Spinal cord (tissue), 10 donors: ENCODE results near the gene ADARB2. TPM values are rescaled to one million over a fixed set of nuclear protein-coding genes. Genes with fewer than 3 reads are reported as not detected.
"Not testable (repeated sequence)": the region's sequence is repeated elsewhere in the genome, so short reads cannot be mapped to it uniquely, and the experiment has no call there.

Experiments
- DNase-seq, 6 donors: peaks; one replicate each; pipeline versions ENCODE4 v3.0.0 to v3.0.0-alpha.2; 2013 to 2015; ENCODE audit warnings: low spot score in 6 of 6, low read depth in 4 of 6
- H3K27ac ChIP-seq: one replicate; pipeline ENCODE4 v1.5.1; 2013; ENCODE audit warnings: low read depth, low read length, control low read depth
- H3K27me3 ChIP-seq: one replicate; pipeline ENCODE4 v1.6.1; 2013; ENCODE audit warnings: low read length; ENCODE audit not compliant: control insufficient read depth, insufficient read depth
- H3K36me3 ChIP-seq: one replicate; pipeline ENCODE4 v1.6.1; 2013; ENCODE audit warnings: low read length; ENCODE audit not compliant: control insufficient read depth, insufficient read depth
- H3K4me1 ChIP-seq: one replicate; pipeline ENCODE4 v1.6.1; 2013; ENCODE audit warnings: low read length; ENCODE audit not compliant: control insufficient read depth, insufficient read depth
- H3K4me3 ChIP-seq: one replicate; pipeline ENCODE4 v1.5.1; 2013; ENCODE audit warnings: low read depth, low read length, control low read depth
- H3K9me3 ChIP-seq: one replicate; pipeline ENCODE4 v1.6.1; 2013; ENCODE audit warnings: low read length; ENCODE audit not compliant: control insufficient read depth, insufficient read depth
- WGBS: methylation state at CpG from one replicate; pipeline ENCODE4 v1.1.5; 2013; ENCODE audit warnings: missing lambda C conversion rate; ENCODE audit not compliant: insufficient coverage; 5-methylcytosine and 5-hydroxymethylcytosine counted together
- polyA plus RNA-seq, 2 donors: library from polyadenylated mRNA; unstranded; fragments of 120-200 nt; gene quantifications; one replicate each; pipeline ENCODE4 v1.2.1, GENCODE V29; 2013; ENCODE audit not compliant: insufficient read length in 2 of 2
- total RNA-seq, 2 donors: library from RNA; depleted of rRNA in 1 of 2; stranded (reverse); fragments of 120-200 nt in 1 of 2; fragments of >200 nt in 1 of 2; gene quantifications; one replicate each; pipeline versions ENCODE4 v1.2.3 to v1.2.4, GENCODE V29; 2013 to 2014
- donor health status: healthy.

Gene ADARB2
- total and polyA plus RNA-seq, 4 donors: 4.1 to 11.2 (median 8.3) TPM

DNA sequence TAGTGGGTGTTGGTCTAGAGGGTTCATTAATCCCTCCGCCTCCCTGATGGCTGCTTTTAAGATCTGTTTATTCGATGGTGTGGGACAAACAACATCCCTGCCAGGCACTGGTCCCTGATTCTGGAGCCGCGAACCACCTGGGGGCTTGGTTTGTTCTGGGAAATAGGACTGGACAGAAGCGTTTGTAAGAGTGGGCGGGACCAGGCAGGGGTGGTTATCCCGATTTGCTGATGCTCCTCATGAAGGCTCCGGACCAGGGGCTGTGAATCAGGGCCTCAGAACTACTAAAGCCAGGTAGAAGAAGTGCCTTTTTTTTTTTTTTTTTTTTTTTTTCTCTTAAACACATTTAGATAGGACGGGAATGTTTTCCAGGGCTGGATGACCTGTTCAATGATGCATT is 407.7 kb downstream of the ADARB2 start:
- WGBS: 86% methylated on average over 5 of the region's 9 CpGs
- no peak overlapping the region for H3K27ac ChIP-seq
- H3K27me3 ChIP-seq: no peaks in the 10 kb centered on the region
- DNase-seq: no peak
- no peak overlapping the region for H3K4me3 ChIP-seq
- no peaks in the 10 kb centered on the region for H3K9me3 ChIP-seq
- no peaks in the 10 kb centered on the region for H3K4me1 ChIP-seq
- no peaks in the 10 kb centered on the region for H3K36me3 ChIP-seq

DNA sequence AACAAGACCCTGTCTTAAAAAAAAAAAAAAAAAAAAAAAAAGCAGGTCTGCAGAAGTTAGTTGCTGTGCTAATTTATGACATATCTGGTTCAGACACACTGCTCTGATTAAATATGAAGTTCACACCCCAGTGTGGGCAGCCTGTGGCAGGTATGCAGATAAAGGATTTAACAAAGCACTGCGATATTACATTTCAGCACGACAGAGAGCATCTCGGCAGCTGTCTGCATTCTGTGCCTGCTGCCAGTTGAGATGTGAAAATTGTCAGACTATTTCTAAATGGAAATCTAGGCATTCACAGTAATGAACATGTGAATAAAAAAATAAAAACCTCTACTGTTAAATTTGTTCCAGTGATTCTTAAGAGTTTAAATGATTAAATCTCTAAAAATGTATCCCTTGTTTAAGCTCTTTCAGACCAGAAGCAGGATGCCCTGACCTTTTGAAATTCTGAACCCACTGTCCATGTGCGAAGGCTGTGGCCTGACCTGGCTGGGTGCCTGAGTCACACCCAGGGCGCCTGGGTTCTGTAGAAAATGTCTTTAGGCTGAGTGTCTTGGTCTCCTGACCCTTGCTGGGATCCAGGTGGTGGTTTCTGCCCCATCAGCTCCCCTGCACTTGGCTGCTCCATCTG is 408.2 kb downstream of the ADARB2 start:
- Histone ChIP-seq H3K27ac (no peak overlapping the region), H3K4me1 (no peaks in the 10 kb centered on the region), H3K36me3 (no peaks in the 10 kb centered on the region), H3K9me3 (peaks cover 1% of the 10 kb centered on the region), H3K27me3 (no peaks in the 10 kb centered on the region), H3K4me3 (no peak overlapping the region)
- peak in 2 of 6 donors; percentile 27 to 61 for DNase-seq
- 68% methylated on average over 2 of the region's 5 CpGs for whole genome bisulfite sequencing

GRCh38 chr10:1328161-1328823 is 409.0 kb downstream of the ADARB2 start:
- Histone ChIP-seq H3K27me3 (no peaks in the 10 kb centered on the region), H3K4me1 (no peaks in the 10 kb centered on the region), H3K27ac (no peak overlapping the region), H3K4me3 (no peak overlapping the region), H3K9me3 (peaks cover 1% of the 10 kb centered on the region), H3K36me3 (no peaks in the 10 kb centered on the region)
- WGBS: 89% methylated on average over 7 of the region's 15 CpGs
- DNase-seq: peak in 1 of 6 donors; percentile 74

- WGBS: 94% methylated on average over 15 of the region's 15 CpGs
- no peaks in the 10 kb centered on the region for H3K4me1 ChIP-seq
- H3K4me3 ChIP-seq: no peak overlapping the region
- H3K27me3 ChIP-seq: no peaks in the 10 kb centered on the region
- H3K36me3 ChIP-seq: no peaks in the 10 kb centered on the region
- DNase-seq: peak in 1 of 6 donors; percentile 12
- H3K27ac ChIP-seq: no peak overlapping the region
- H3K9me3 ChIP-seq: peaks cover 1% of the 10 kb centered on the region
These were observed 409.6 kb downstream of the ADARB2 start for GRCh38 chr10:1327759-1328158.

DNA sequence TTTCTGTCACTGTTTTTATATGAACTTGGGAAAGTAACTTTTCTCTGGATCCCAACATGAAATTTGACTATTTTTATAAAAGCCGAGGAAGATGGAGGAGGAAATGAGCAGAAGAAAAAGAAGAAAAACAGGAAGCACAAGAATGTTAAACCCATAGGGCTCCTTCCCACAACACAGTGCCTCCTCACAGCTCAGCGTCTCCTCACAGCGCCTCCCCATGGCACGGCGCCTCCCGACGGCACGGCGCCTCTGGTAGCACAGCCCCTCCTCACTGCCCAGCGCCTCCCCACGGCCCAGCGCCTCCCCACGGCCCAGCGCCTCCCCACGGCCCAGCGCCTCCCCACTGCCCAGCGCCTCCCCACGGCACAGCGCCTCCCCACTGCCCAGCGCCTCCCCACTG is 410.8 kb downstream of the ADARB2 start:
- not testable (repeated sequence) for H3K4me3 ChIP-seq, H3K27ac ChIP-seq, DNase-seq, H3K36me3 ChIP-seq, H3K27me3 ChIP-seq, H3K4me1 ChIP-seq, H3K9me3 ChIP-seq
- WGBS: 100% methylated on average over 3 of the region's 20 CpGs

GRCh38 chr10:1324903-1325302 is 412.4 kb downstream of the ADARB2 start:
- Histone ChIP-seq H3K27me3 (no peaks in the 10 kb centered on the region), H3K4me1 (no peaks in the 10 kb centered on the region), H3K9me3 (peaks cover 1% of the 10 kb centered on the region), H3K36me3 (no peaks in the 10 kb centered on the region), H3K4me3 (no peak overlapping the region), H3K27ac (no peak overlapping the region)
- DNase-seq: peak in 2 of 6 donors; percentile 48 to 89
- 77% methylated on average over 10 of the region's 10 CpGs for WGBS

GRCh38 chr10:1323951-1324350 is 413.4 kb downstream of the ADARB2 start:
- no peak overlapping the region for H3K4me3 ChIP-seq
- H3K4me1 ChIP-seq: no peaks in the 10 kb centered on the region
- 75% methylated on average over 2 of the region's 6 CpGs for WGBS
- DNase-seq: no peak
- no peak overlapping the region for H3K27ac ChIP-seq
- peaks cover 1% of the 10 kb centered on the region for H3K9me3 ChIP-seq
- no peaks in the 10 kb centered on the region for H3K36me3 ChIP-seq
- H3K27me3 ChIP-seq: no peaks in the 10 kb centered on the region

DNA sequence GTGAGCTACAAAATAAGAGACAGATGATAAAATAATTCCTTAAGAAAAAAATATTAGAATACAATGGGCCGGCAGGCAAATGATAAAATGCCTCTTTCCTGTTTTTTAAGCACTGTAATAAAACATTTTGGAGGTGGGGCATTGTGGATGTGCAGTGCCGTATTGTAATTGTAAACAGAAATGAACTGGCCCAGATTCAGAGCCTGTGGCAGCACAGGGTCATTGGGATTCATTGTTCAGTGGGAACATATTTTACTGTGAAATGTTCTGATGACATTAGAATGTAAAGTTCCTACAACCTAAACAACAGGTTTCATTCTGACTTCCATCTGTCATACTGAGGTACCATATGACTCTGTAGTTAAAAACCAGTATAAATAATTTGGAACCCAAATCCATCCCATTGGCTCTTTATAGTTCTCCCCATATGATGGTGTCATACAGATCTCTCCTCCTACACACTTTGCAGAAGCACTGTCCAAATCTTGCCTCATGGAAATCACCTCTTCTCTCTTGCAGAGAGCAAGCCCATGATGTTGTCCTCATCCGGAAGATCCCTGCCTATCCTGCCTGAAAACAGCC is 416.5 kb downstream of the ADARB2 start:
- no peaks in the 10 kb centered on the region for H3K27me3 ChIP-seq
- H3K36me3 ChIP-seq: no peaks in the 10 kb centered on the region
- no peak overlapping the region for H3K4me3 ChIP-seq
- peak in 2 of 6 donors; percentile 12 to 31 for DNase-seq
- peaks cover 7% of the 10 kb centered on the region for H3K4me1 ChIP-seq
- WGBS: 100% methylated on average over 1 of the region's 3 CpGs
- H3K27ac ChIP-seq: no peak overlapping the region
- H3K9me3 ChIP-seq: peaks cover 1% of the 10 kb centered on the region

DNA sequence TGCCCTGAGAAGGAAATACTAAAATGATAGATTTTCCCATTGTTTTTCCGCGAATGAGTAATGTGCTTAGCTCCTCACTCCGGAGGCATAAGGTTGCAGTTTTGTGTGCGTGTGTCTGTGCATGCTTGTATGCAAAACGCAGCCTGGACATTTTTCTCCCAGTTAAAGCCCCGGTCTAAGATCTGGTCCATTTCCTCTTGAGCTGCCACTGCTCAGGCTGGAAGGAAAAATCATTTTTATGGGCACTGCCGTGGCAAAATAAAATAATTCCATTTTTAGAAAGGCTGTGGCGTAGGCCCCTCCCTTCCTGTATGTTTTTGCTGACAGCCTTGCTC is 420.5 kb downstream of the ADARB2 start:
- Histone ChIP-seq H3K27ac (no peak overlapping the region), H3K9me3 (no peaks in the 10 kb centered on the region), H3K27me3 (no peaks in the 10 kb centered on the region), H3K4me1 (peaks cover 14% of the 10 kb centered on the region), H3K4me3 (no peak overlapping the region), H3K36me3 (no peaks in the 10 kb centered on the region)
- WGBS: 50% methylated on average over 4 of the region's 8 CpGs
- DNase-seq: peak in 1 of 6 donors; percentile 75
